GM21526 (cell line): ENCODE results near the gene ZNF202.
"Not testable (repeated sequence)": the region's sequence is repeated elsewhere in the genome, so short reads cannot be mapped to it uniquely, and the experiment has no call there.

Experiments
- ATAC-seq: cut with Tn5 transposase; IDR thresholded peaks from one replicate; pipeline ENCODE4 v1.9.1; 2021; ENCODE audit warnings: moderate library complexity; ENCODE audit not compliant: unreplicated experiment, low FRiP score

ZNF202 gene

DNA sequence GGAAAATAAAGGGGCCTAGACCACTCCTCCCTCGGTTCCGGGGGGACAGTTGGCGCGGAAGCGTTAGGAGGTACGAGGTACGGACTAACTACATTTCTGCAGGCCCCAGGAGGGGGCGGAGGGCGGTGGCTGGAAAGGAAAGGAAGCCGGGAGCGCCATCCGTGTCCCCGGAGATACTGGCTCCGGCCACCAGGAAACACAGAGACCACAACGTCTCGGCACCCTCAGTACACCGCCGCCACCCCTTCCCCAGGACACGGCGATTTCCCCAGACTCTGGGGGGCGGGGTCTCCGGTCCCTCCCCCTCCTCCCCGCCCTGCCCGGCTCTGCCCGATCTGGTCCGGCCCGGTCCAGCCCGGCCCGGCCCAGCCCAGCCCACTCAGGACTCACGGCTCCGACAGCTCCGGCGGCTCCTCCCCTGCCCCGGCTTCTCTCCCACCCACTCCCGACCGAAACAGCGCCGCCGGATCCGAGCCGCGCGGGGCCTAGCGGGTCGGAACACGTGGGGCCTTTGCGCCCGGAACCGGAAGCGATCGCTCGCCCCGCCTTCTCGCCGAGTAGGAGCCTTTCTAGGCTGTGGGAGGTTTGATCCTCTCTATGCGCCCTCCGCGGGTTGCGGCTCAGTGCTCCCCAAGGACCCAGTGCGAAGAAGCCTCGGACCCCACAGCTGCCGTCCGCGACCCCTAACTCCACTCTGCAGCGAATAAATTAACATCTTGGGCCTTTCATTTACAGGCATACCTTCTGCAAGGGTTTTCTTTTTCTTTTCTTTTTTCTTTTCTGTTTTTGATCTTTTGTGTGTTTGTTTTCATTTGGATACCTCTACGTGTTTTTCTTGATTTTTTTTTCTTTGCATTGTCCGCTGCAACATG lies at the start of gene ZNF202:
Gene ZNF202 (minus strand): TSS at position 502 of the 872 bp plus-strand sequence. CDS start 10,772 bp downstream, outside the sequence.
- peak; percentile 99 for ATAC-seq

DNA sequence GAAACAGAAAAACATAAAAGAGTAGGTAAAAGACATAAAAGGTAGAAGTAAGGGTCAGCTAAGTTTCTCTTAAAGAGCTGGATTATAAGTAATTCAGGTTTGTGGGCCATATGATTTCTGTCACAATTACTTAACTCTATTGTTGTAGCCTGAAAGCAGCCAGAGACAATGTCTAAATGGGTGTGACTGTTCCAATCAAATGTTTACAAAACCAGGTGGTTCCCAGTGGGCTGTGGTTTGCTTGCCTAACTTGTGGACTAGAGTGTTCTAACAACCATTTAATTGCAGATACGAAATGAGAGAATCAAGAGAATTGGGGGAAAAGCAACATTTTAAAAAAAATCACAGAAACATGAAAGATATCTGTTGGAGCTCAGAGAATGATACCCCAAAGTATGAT lies 42.1 kb upstream of the ZNF202 start:
- no peak for ATAC-seq

DNA sequence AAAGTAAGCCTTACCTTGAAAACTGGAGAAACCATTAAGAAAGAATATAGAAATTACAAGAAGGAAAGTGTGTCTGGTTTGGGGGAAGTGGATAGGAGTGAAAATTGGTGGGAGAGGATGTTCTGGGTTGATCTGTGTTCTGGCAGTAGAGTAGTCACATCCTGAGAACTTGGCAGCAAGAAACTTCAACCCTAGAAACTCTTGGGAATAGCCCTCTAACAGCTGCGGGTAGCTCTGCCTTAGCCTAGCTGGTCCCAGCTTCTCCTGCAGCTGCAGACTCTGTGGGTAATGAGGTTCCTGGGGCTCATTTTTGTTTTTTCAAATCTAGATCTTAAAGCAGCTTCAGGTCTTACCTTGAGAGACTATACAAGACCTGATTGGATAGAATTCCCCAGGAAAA lies 37.1 kb upstream of the ZNF202 start:
- ATAC-seq = no peak

DNA sequence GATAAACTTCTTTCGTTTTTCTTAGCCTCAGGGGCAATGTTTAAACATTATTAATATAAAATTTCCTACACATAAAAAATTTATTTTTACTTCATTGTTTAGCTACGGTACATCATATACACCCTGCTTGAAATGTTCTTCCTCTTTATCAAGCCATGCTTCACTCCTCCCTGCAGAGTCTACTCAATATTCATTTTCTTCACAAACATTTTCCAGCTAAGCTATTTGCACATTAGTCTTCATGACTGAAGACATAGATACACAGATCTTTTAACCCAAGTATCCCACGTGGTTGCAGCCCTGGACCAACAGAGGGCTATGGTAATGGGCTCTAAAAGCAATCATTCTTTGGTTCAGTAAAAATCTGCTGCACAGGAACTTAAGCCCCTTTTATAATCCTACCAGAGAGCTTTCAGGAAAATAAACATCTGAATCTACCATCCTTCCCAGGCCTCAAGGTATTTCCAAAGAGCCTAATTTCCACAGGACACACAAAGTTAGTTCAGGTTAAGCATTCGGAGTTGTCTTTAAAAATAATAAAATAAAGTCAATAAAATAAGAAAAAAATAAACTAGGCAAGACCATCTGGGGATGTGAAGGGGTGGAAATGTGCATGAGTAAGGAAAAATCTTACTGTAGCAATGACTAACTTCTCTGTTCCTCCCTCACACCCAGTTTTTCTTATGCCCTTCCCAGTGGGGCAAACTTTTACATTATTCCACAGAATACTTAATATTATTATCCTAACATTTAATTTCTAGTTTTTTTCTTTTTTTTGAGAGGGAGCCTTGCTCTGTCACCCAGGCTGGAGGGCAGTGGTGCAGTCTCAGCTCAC lies 34.5 kb upstream of the ZNF202 start:
- no peak for ATAC-seq

- peak; percentile 68 for ATAC-seq
Observed at GRCh38 chr11:123775289-123775688, 33.8 kb upstream of the ZNF202 start.

DNA sequence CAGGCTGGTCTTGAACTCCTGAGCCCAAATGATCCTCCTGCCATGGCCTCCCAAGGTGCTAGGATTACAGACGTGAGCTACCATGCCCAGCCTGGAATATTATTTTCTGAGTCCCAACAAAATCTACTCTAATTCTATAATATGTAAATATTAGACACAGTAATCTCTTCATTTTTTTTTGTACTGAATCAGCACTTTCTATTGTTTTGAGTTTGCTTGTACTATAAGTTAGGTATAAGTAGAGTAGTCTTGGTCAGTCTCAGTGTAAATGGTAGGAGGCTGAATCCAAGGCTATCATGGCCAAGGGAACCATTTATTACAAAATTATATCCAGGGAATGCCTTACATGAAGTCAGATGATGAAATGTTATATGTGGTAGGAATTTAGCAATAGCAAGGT lies 32.5 kb upstream of the ZNF202 start:
- no peak for ATAC-seq

GRCh38 chr11:123773026-123773425 lies 31.6 kb upstream of the ZNF202 start:
- no peak for ATAC-seq

GRCh38 chr11:123771664-123772063 lies 30.2 kb upstream of the ZNF202 start:
- ATAC-seq = no peak

GRCh38 chr11:123770712-123771111 lies 29.3 kb upstream of the ZNF202 start:
- no peak for ATAC-seq

DNA sequence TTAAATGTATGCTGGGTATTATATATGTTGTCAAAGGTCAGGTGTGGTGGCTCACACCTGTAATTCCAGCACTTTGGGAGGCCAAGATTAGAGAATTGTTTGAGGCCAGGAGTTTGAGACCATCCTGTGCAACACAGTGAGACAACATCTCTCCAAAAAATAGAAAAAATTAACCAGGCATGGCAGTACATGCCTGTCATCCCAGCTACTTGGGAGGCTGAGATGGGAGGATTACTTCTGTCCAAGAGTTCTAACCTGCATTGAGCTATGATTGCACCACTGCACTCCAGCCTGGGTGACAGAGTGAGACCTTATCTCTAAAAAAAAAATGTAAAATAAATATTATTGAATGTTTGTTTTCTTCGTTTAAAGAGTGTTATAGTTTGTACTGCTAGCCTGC lies 24.1 kb upstream of the ZNF202 start:
- ATAC-seq = no peak

DNA sequence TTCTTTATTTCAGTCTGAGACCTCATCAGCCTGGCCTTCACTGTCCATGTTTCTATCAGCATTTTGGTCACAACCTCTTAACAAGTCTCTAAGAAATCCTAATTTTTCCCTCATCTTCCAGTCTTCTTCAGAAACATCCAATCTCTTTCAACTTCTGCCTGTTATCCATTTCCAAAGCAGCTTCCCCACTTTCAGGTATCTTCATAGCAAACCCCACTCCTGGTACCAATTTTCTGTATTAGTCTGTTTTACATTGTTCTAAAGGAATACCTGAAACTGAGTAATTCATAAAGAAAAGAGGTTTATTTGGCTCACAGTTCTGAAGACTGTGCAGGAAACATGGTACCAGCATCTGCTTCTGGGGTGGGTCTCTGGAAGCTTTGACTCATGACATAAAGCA lies 21.0 kb upstream of the ZNF202 start:
- no peak for ATAC-seq

DNA sequence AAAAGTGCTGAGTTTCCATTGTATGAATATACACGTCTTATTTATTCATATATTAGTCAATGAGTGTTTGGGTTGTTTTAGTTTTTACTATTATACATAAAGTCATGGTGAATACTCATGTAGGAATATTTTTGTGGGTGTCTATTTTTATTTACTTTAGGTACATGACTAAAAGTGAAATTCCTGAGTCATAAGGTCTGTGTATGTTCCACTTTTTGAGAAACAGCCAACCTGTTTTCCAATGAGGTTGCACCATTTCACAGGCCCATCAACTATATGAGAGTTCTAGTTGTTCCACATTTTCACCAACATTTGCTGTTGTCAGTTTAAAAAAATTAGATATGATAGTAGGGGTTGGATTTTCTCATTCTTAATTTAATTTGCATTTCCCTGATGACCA lies 19.4 kb upstream of the ZNF202 start:
- ATAC-seq = no peak

DNA sequence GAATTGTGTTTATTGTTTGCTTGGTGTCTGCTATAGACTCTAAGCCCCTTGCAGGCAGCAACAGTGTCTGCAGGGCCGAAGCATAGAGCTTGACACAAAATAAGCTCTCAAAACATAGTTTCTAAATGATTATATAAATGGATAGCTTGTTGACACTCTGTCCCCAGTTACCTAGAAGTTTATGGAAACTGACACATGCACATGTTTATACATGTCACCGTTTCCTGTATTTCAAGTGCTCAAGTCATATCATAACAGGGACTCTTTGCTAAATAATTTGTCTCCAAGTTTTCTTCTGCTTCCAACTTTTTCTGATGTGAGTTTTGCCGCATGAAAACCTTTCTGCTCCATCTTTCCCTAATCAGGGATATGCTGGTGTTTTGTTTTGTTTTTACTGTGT lies 16.5 kb upstream of the ZNF202 start:
- no peak for ATAC-seq

GRCh38 chr11:123755813-123756212 lies 14.4 kb upstream of the ZNF202 start:
- no peak for ATAC-seq

- ATAC-seq = no peak
Observed at GRCh38 chr11:123755344-123755743, 13.9 kb upstream of the ZNF202 start.

DNA sequence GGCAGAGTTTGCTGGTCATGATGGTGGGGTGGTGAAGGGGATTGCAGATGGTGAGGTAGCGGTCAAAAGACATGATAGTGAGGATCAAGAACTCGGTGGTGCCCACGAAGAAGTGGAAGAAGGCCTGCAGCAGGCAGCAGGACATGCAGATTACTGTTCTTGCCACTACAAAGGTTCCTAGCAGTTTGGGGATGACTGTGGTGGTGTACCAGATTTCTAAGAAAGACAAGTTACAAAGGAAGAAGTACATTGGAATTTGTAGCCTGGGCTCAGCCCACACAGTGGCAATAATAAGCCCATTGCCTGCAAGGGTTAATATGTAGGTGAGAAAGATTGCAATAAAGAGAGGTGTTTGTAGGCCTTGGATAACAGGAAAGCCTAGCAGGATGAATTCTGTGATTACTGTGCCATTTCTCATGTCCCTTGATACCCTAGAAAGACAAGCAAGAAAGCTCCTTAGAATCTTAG lies 12.7 kb upstream of the ZNF202 start, which contains the start of gene OR6X1:
Gene OR6X1 (minus strand): TSS at position 418 of the 468 bp plus-strand sequence. CDS start 0 bp downstream, at position 418.
- ATAC-seq = no peak

DNA sequence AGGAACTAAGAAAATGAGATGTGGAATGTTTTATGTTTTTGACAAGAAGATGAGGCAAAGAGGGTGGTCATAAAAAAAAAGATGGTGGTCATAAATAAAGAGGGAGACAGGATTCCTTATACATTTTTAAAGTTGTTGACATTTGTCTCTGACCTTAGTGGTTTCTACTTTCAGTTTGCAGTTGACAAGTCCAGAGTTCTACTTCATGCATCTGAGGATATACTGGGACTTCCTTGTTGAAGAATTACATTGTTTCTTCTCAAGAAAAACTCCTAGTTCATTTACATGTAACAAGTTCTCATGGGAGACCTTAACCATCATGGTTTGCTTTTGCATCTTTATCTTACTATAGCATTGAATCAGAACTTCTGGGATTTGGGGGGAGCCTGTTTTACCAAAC lies 11.7 kb upstream of the ZNF202 start:
- no peak for ATAC-seq

DNA sequence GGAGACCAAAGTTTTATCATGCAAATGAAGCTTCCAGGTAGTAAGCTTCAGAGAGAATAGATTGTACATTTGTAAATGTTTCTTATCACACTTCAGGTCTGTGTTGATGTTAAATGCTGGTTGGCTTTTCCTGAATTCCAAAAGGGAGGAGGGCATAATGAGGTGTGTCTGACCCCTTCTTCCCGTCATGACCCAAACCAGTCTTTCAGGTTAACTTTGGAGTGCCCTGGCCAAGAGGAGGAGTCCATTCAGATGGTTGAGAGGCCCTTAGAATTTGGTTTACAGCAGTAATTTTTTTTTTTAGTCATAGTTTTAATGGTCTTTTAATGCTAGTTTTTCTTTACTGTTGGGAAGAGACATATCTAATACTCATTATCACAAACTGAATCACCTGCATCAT lies 10.3 kb upstream of the ZNF202 start:
- ATAC-seq = no peak

DNA sequence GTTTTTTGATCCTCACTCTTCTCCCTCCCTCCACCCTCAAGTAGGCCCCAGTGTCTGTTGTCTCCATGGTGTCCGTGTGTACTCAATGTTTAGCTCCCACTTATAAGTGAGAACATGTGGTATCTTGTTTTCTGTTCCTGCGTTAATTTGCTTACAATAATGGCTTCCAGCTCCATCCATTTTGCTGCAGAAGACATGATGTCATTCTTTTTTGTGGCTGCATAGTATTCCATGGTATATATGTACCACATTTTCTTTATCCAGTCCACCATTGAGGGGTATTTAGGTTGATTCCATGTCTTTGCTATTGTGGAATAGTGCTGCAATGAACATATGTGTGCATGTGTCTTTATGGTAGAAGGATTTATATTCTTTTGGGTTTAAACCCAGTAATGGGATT lies 6.9 kb upstream of the ZNF202 start:
- ATAC-seq = not testable (repeated sequence)

- no peak for ATAC-seq
Observed at GRCh38 chr11:123745764-123746451, 4.4 kb upstream of the ZNF202 start.

DNA sequence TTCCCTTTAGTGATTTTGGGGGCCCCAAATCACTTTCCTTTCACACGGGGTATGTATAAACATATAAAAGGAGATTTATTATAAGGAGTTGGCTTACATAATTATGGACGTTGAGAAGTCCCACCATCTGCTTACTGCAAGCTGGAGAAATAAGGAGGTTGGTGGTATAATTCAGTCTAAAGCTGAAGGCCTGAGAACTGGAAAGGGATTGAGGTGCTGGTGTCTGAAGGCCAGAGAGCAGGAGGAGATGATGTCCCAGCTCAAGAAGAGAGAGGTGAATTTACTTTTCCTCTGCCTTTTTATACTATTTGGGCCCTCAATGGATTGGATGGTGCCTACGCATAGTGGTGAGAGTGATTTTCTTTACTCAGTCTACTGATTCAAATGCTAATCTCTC lies 1.3 kb upstream of the ZNF202 start:
- ATAC-seq = no peak
